Calu3 (cell line): ENCODE data around the gene GLCE. TPM values are rescaled to one million over a fixed set of nuclear protein-coding genes. Genes with fewer than 3 reads are reported as not detected.

Experiments used
- BruUV-seq: library from RNA; stranded (reverse); fragments of 400-500 nt; replicated peaks from 2 replicates; lab custom pipeline; 2021; lab: Mats Ljungman, UMichigan
- CTCF ChIA-PET: fragments of 300-600 bp; sonication (Branson Sonifier 250); formaldehyde crosslinking; loops from one replicate; lab custom pipeline; 2022; ENCODE audit warnings: antibody characterized with exemption; lab: Charles Lee
- DNase-seq: peaks from one replicate; pipeline ENCODE4 v3.0.0; 2022
- H3K27ac Mint-ChIP-seq: one replicate; pipeline ENCODE4 v1.8.0; 2022; ENCODE audit warnings: mixed read lengths; ENCODE audit not compliant: unreplicated experiment
- H3K27me3 Mint-ChIP-seq: one replicate; pipeline ENCODE4 v1.8.0; 2022; ENCODE audit warnings: mixed read lengths; ENCODE audit not compliant: unreplicated experiment
- H3K36me3 Mint-ChIP-seq: one replicate; pipeline ENCODE4 v1.8.0; 2022; ENCODE audit warnings: mild to moderate bottlenecking, moderate library complexity, mixed read lengths; ENCODE audit not compliant: insufficient read depth, unreplicated experiment
- H3K4me1 Mint-ChIP-seq: one replicate; pipeline ENCODE4 v1.8.0; 2022; ENCODE audit warnings: mild to moderate bottlenecking, low read depth, mixed read lengths; ENCODE audit not compliant: unreplicated experiment
- H3K4me3 Mint-ChIP-seq: one replicate; pipeline ENCODE4 v1.8.0; 2022; ENCODE audit warnings: mild to moderate bottlenecking, low read depth, moderate library complexity, mixed read lengths; ENCODE audit not compliant: unreplicated experiment
- H3K9me3 Mint-ChIP-seq: one replicate; pipeline ENCODE4 v1.8.0; 2022; ENCODE audit warnings: low read depth, mixed read lengths; ENCODE audit not compliant: unreplicated experiment
- CTCF ChIP-seq: fragments of 200-600 bp; IDR thresholded peaks from one replicate; pipeline ENCODE4 v1.8.0; 2022; ENCODE audit warnings: antibody characterized with exemption; ENCODE audit not compliant: unreplicated experiment
- intact Hi-C: fragments of 100-400 bp; cut with micrococcal nuclease; formaldehyde crosslinking; loops from one replicate; pipeline ENCODE4 v1.10.0; 2022; ENCODE audit not compliant: unreplicated experiment
- total RNA-seq: library from RNA; stranded (reverse); gene quantifications from 2 replicates; pipeline ENCODE4 v1.2.3, GENCODE V29; 2022

Gene GLCE
- total RNA-seq, 1 experiment from 2014 or later: 22.4 TPM

GRCh38 chr15:69143756-69144436 lies 16.5 kb upstream of the GLCE start:
- no peaks in the 10 kb centered on the region for H3K9me3 Mint-ChIP-seq
- BruUV-seq: no TSS peak
- intact Hi-C loops: no loop called here
- CTCF ChIA-PET: interaction anchor here (0.5 to 1.5 kb wide), 2 partner anchors 27 to 85 kb away, joined by 4 read pairs; no protein-coding TSS in a partner anchor
- H3K27me3 Mint-ChIP-seq: peaks cover 72% of the 10 kb centered on the region
- peaks cover 18% of the 10 kb centered on the region for H3K4me1 Mint-ChIP-seq
- H3K4me3 Mint-ChIP-seq: no peak overlapping the region
- H3K36me3 Mint-ChIP-seq: no peaks in the 10 kb centered on the region
- no peak for DNase-seq
- TF ChIP-seq CTCF: no peak
- H3K27ac Mint-ChIP-seq: no peak overlapping the region

- peaks cover 72% of the 10 kb centered on the region for H3K27me3 Mint-ChIP-seq
- BruUV-seq: no TSS peak
- no peak for DNase-seq
- CTCF ChIA-PET: interaction anchor here (1.5 kb wide), 1 partner anchor 85 kb away, joined by 4 read pairs; no protein-coding TSS in a partner anchor
- no peak overlapping the region for H3K27ac Mint-ChIP-seq
- intact Hi-C loops: no loop called here
- H3K36me3 Mint-ChIP-seq: no peaks in the 10 kb centered on the region
- H3K9me3 Mint-ChIP-seq: no peaks in the 10 kb centered on the region
- H3K4me3 Mint-ChIP-seq: no peak overlapping the region
- peaks cover 20% of the 10 kb centered on the region for H3K4me1 Mint-ChIP-seq
- no peak for TF ChIP-seq CTCF
Observed at GRCh38 chr15:69144530-69144929, 15.9 kb upstream of the GLCE start.

GRCh38 chr15:69145149-69145693 lies 15.2 kb upstream of the GLCE start:
- no TSS peak for BruUV-seq
- intact Hi-C loops: no loop called here
- Mint-ChIP-seq H3K9me3 (peaks cover under 1% of the 10 kb centered on the region), H3K36me3 (no peaks in the 10 kb centered on the region), H3K4me3 (no peak overlapping the region), H3K27me3 (peaks cover 72% of the 10 kb centered on the region), H3K4me1 (peaks cover 27% of the 10 kb centered on the region), H3K27ac (no peak overlapping the region)
- no peak for DNase-seq
- CTCF ChIA-PET: interaction anchor here (1.3 kb wide), 1 partner anchor 15 kb away, joined by 4 read pairs; the partner anchor contains the start of gene GLCE
- no peak for TF ChIP-seq CTCF

- BruUV-seq: no TSS peak
- Mint-ChIP-seq H3K27me3 (peaks cover 73% of the 10 kb centered on the region), H3K36me3 (no peaks in the 10 kb centered on the region), H3K9me3 (peaks cover 3% of the 10 kb centered on the region), H3K27ac (no peak overlapping the region), H3K4me3 (no peak overlapping the region), H3K4me1 (peaks cover 28% of the 10 kb centered on the region)
- no peak for TF ChIP-seq CTCF
- no peak for DNase-seq
- intact Hi-C loops: no loop called here
- CTCF ChIA-PET: interaction anchor here (1.3 kb wide), 1 partner anchor 14 kb away, joined by 4 read pairs; the partner anchor contains the start of gene GLCE
Observed at GRCh38 chr15:69145694-69146492, 14.5 kb upstream of the GLCE start.
